H7 (cell line): ENCODE measurements around the gene E2F4. TPM values are rescaled to one million over a fixed set of nuclear protein-coding genes. Genes with fewer than 3 reads are reported as not detected.
A peak's percentile ranks its signal among the peaks of the same experiment; 100 is the strongest.

Source experiments
- DNase-seq: peaks from one replicate; pipeline ENCODE4 v3.0.0; 2012
- H3K27me3 ChIP-seq: 2 replicates; pipeline ENCODE4 v1.6.0; 2011; ENCODE audit warnings: mild to moderate bottlenecking, low read length; ENCODE audit not compliant: control insufficient read depth, insufficient read depth
- H3K36me3 ChIP-seq: replicated peaks from 2 replicates; pipeline ENCODE4 v1.5.1; 2011; ENCODE audit warnings: low read length; ENCODE audit not compliant: control insufficient read depth, insufficient read depth
- H3K4me3 ChIP-seq: 2 replicates; pipeline ENCODE4 v1.5.1; 2011; ENCODE audit warnings: low read depth, mild to moderate bottlenecking, control low read depth, low read length, moderate library complexity; ENCODE audit not compliant: insufficient read depth
- total RNA-seq: library from RNA; depleted of rRNA; stranded (reverse); fragments of >200 nt; shearing (Covaris generic); gene quantifications from 2 replicates; pipeline ENCODE4 v1.2.3, GENCODE V29; 2014; rRNA removed

The E2F4 gene
- total RNA-seq, 1 experiment from 2014 or later, result 117 TPM

GRCh38 chr16:67245674-67246080, 53.7 kb downstream of the E2F4 start:
- no peak for DNase-seq
- peaks cover 28% of the 10 kb centered on the region for H3K27me3 ChIP-seq
- H3K4me3 ChIP-seq, result peak overlapping the region; percentile 99
- H3K36me3 ChIP-seq, result no peaks in the 10 kb centered on the region; the same call in 1 of the 2 replicates

GRCh38 chr16:67246081-67246755, 54.3 kb downstream of the E2F4 start:
- Histone ChIP-seq H3K27me3 (peaks cover 28% of the 10 kb centered on the region), H3K36me3 (no peaks in the 10 kb centered on the region; the same call in 1 of the 2 replicates), H3K4me3 (peak overlapping the region; percentile 99)
- peak; percentile 93 for DNase-seq

- Histone ChIP-seq H3K27me3 (peaks cover 28% of the 10 kb centered on the region), H3K4me3 (peak overlapping the region; percentile 99), H3K36me3 (no peaks in the 10 kb centered on the region; the same call in 1 of the 2 replicates)
- peak; percentile 97 for DNase-seq
Measured at GRCh38 chr16:67246756-67247191, 54.8 kb downstream of the E2F4 start.

- peak; percentile 97 for DNase-seq
- peak within 1 kb of the TSS; percentile 99 for H3K4me3 ChIP-seq
- H3K36me3 ChIP-seq, result no peaks in the 10 kb centered on the region; the same call in none of the 2 replicates
- peaks cover 28% of the 10 kb centered on the region for H3K27me3 ChIP-seq
Measured at GRCh38 chr16:67247192-67248072, 55.5 kb downstream of the E2F4 start, which contains the start of gene FHOD1. Gene FHOD1 (minus strand): TSS chr16:67247481. CDS start chr16:67247410, 71 bp downstream.

DNA sequence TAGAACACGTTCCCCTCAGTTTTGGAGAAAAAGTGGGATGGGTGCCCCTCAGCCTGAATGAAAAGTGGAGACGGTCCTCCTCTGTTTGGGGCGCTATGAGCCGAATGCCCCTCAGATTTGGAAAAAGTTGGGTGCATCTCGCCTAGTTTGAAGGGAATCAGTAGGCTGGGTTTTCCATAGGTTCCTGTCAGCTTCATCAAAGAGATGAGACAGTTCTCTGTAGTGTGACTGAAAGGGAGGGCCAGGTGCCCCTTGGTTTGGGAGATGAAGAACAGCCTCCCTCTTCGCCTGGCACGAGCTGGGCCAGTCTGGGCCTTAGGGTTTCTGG, 56.1 kb downstream of the E2F4 start:
- H3K4me3 ChIP-seq, result peak overlapping the region; percentile 67
- no peak for DNase-seq
- H3K27me3 ChIP-seq, result peaks cover 28% of the 10 kb centered on the region
- peaks cover 2% of the 10 kb centered on the region for H3K36me3 ChIP-seq

Other genes with a start within 250 kb of the E2F4 start
- gene CES3, start 230.9 kb upstream of the E2F4 start, total RNA-seq, result 0.31 and 0.44 TPM in 2 replicates
- 0.07 and 0.45 TPM in 2 replicates for gene CES4A, start 203.6 kb upstream of the E2F4 start, total RNA-seq
- gene CBFB, start 163.0 kb upstream of the E2F4 start, total RNA-seq, result 31.4 and 49.3 TPM in 2 replicates
- 24.1 and 32.1 TPM in 2 replicates for gene PHAF1, start 82.2 kb upstream of the E2F4 start, total RNA-seq
- gene B3GNT9, start 41.2 kb upstream of the E2F4 start, total RNA-seq, result 7.6 and 8.7 TPM in 2 replicates
- gene TRADD, start 32.2 kb upstream of the E2F4 start, total RNA-seq, result 1.3 and 1.8 TPM in 2 replicates
- gene FBXL8, start 32.2 kb upstream of the E2F4 start, total RNA-seq, result 0.67 and 0.73 TPM in 2 replicates
- 1.6 and 4.0 TPM in 2 replicates for gene HSF4, start 27.4 kb upstream of the E2F4 start, total RNA-seq
- gene NOL3, start 21.6 kb upstream of the E2F4 start, total RNA-seq, result 5.3 and 7.4 TPM in 2 replicates
- gene MATCAP1, start 8.2 kb upstream of the E2F4 start, total RNA-seq, result 16.2 and 18.9 TPM in 2 replicates
- 3.6 and 4.8 TPM in 2 replicates for gene EXOC3L1, start 2.0 kb upstream of the E2F4 start, total RNA-seq
- 10.4 and 11.4 TPM in 2 replicates for gene ELMO3, start 7.0 kb downstream of the E2F4 start, total RNA-seq
- 19.3 and 27.3 TPM in 2 replicates for gene TMEM208, start 35.0 kb downstream of the E2F4 start, total RNA-seq
- 22.4 and 37.4 TPM in 2 replicates for gene FHOD1, start 55.3 kb downstream of the E2F4 start, total RNA-seq
- 1.6 and 2.5 TPM in 2 replicates for gene SLC9A5, start 56.8 kb downstream of the E2F4 start, total RNA-seq
- gene PLEKHG4, start 87.4 kb downstream of the E2F4 start, total RNA-seq, result 9.6 and 15.0 TPM in 2 replicates
- 0.89 and 2.1 TPM in 2 replicates for gene KCTD19, start 134.6 kb downstream of the E2F4 start, total RNA-seq
- 0.44 TPM in 1 of 2 replicates, not detected in the other for gene LRRC36, start 134.7 kb downstream of the E2F4 start, total RNA-seq
- gene TPPP3, start 201.3 kb downstream of the E2F4 start, total RNA-seq, result 0.44 and 0.80 TPM in 2 replicates
- gene ZDHHC1, start 224.3 kb downstream of the E2F4 start, total RNA-seq, result 8.0 and 10.3 TPM in 2 replicates
- 25.1 and 35.1 TPM in 2 replicates for gene HSD11B2, start 239.0 kb downstream of the E2F4 start, total RNA-seq